ENCODE results near the gene CDC37L1. TPM values are rescaled to one million over a fixed set of nuclear protein-coding genes. Genes with fewer than 3 reads are reported as not detected.

The CDC37L1 gene
- polyA plus RNA-seq, 1 donor (not counting 4 experiments of a cell fraction or from before 2014, with no cell fraction given): 15.5 TPM

DNA sequence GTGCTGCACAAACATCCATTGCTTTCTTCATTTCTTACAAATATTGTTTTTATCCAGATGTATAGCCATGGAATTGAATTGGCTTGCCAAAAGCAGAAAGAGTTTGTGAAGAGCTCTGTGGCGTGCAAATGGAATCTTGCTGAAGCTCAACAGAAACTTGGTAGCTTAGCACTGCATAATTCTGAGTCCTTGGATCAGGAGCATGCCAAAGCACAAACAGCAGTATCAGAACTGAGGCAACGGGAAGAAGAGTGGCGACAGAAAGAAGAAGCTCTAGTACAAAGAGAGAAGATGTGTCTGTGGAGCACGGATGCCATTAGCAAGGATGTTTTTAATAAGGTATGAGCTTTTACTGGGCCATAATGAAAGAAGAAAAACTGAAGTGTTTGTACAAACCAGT is 5.5 kb downstream of the CDC37L1 start:
- no peak for DNase-seq (ENCODE audit: low read depth, low spot score)
- no peak overlapping the region for H3K4me2 ChIP-seq (ENCODE audit: control insufficient read depth, extremely low read depth, insufficient read depth, low read depth, low read length)
- dilution Hi-C loops (cut with MboI; ENCODE audit: extremely low pct_ligation_motif_present, low sequenced_read_pairs): no loop called here

DNA sequence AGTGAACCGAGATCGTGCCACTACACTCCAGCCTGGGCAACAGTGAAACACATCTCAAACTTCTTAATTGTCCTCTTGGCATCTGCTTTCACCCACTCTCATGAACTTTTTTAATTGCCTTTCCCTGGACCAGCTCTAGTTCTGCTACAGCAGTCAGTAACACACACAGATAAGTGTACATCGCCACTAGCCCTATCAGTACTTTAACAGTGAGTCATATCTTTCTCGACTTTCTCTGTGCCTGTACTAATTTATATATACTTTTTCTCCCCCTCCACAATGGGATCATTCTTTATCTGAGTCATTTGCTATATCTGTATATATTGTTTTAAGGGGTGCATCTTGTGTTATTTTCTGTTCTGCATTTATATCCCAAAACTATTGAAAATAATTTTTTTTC is 6.7 kb downstream of the CDC37L1 start:
- Histone ChIP-seq H3K4me3 (ENCODE audit: control insufficient read depth in 2 of 3, extremely low read depth in 1 of 3, insufficient read depth in 2 of 3, low read depth in 1 of 3, low read length in 3 of 3) (no peak overlapping the region), H4K20me1 (ENCODE audit: control insufficient read depth, extremely low read depth, insufficient read depth, low read length) (no peaks in the 10 kb centered on the region), H3K27ac (ENCODE audit: control insufficient read depth, insufficient read depth, low read length) (no peak overlapping the region), H3K9ac (ENCODE audit: control insufficient read depth, extremely low read depth, insufficient read depth, low read length) (no peak overlapping the region), H3K79me2 (ENCODE audit: control insufficient read depth, insufficient read depth, low read length) (peaks cover 25% of the 10 kb centered on the region), H3K4me2 (ENCODE audit: control insufficient read depth, extremely low read depth, insufficient read depth, low read depth, low read length) (no peak overlapping the region), H3K4me1 (ENCODE audit: control insufficient read depth, extremely low read depth, insufficient read depth, low read length) (peaks cover 5% of the 10 kb centered on the region), H2AFZ (ENCODE audit: control insufficient read depth, low read length) (no peak overlapping the region), H3K9me1 (ENCODE audit: control insufficient read depth, extremely low read depth, insufficient read depth, low read length) (no peaks in the 10 kb centered on the region), H3K9me3 (ENCODE audit: control insufficient read depth, low read depth, low read length) (no peaks in the 10 kb centered on the region), H3K36me3 (ENCODE audit: control insufficient read depth in 2 of 2, extremely low read depth in 1 of 2, insufficient read depth in 2 of 2, low read length in 2 of 2) (peaks cover 4 to 7% of the 10 kb centered on the region in 2 experiments), H3K27me3 (ENCODE audit: control insufficient read depth, extremely low read depth, insufficient read depth, low read length) (no peaks in the 10 kb centered on the region)
- dilution Hi-C loops (cut with MboI; ENCODE audit: extremely low pct_ligation_motif_present, low sequenced_read_pairs): no loop called here
- FAIRE-seq (no peak), DNase-seq (ENCODE audit: low read depth, low spot score) (no peak)
- TF ChIP-seq EZH2 (IDR thresholded peaks at IDR 0.05; ENCODE audit: low read length): no peak
- TF ChIP-seq, protein P1, sequence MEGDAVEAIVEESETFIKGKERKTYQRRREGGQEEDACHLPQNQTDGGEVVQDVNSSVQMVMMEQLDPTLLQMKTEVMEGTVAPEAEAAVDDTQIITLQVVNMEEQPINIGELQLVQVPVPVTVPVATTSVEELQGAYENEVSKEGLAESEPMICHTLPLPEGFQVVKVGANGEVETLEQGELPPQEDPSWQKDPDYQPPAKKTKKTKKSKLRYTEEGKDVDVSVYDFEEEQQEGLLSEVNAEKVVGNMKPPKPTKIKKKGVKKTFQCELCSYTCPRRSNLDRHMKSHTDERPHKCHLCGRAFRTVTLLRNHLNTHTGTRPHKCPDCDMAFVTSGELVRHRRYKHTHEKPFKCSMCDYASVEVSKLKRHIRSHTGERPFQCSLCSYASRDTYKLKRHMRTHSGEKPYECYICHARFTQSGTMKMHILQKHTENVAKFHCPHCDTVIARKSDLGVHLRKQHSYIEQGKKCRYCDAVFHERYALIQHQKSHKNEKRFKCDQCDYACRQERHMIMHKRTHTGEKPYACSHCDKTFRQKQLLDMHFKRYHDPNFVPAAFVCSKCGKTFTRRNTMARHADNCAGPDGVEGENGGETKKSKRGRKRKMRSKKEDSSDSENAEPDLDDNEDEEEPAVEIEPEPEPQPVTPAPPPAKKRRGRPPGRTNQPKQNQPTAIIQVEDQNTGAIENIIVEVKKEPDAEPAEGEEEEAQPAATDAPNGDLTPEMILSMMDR (optimal IDR thresholded peaks at IDR 0.05 in 1 of 3, IDR thresholded peaks at IDR 0.05 in 1 of 3, conservative IDR thresholded peaks at IDR 0.05 in 1 of 3; ENCODE audit: extremely low read depth in 1 of 3, insufficient read depth in 2 of 3, low read length in 3 of 3): no peak

More for the DNA sequence above, 5.5 kb downstream of the CDC37L1 start:
- Histone ChIP-seq H3K27ac (ENCODE audit: control insufficient read depth, insufficient read depth, low read length) (no peak overlapping the region), H3K9me1 (ENCODE audit: control insufficient read depth, extremely low read depth, insufficient read depth, low read length) (no peaks in the 10 kb centered on the region), H3K4me3 (ENCODE audit: control insufficient read depth in 2 of 3, extremely low read depth in 1 of 3, insufficient read depth in 2 of 3, low read depth in 1 of 3, low read length in 3 of 3) (no peak overlapping the region), H2AFZ (ENCODE audit: control insufficient read depth, low read length) (no peak overlapping the region), H3K36me3 (ENCODE audit: control insufficient read depth in 2 of 2, extremely low read depth in 1 of 2, insufficient read depth in 2 of 2, low read length in 2 of 2) (peaks cover 2 to 7% of the 10 kb centered on the region in 2 experiments), H3K4me1 (ENCODE audit: control insufficient read depth, extremely low read depth, insufficient read depth, low read length) (peaks cover 9% of the 10 kb centered on the region), H3K9ac (ENCODE audit: control insufficient read depth, extremely low read depth, insufficient read depth, low read length) (no peak overlapping the region), H3K9me3 (ENCODE audit: control insufficient read depth, low read depth, low read length) (no peaks in the 10 kb centered on the region), H3K79me2 (ENCODE audit: control insufficient read depth, insufficient read depth, low read length) (peaks cover 38% of the 10 kb centered on the region), H3K27me3 (ENCODE audit: control insufficient read depth, extremely low read depth, insufficient read depth, low read length) (no peaks in the 10 kb centered on the region), H4K20me1 (ENCODE audit: control insufficient read depth, extremely low read depth, insufficient read depth, low read length) (no peaks in the 10 kb centered on the region)
- FAIRE-seq: no peak
- TF ChIP-seq, protein P1 (optimal IDR thresholded peaks at IDR 0.05 in 1 of 3, IDR thresholded peaks at IDR 0.05 in 1 of 3, conservative IDR thresholded peaks at IDR 0.05 in 1 of 3; ENCODE audit: extremely low read depth in 1 of 3, insufficient read depth in 2 of 3, low read length in 3 of 3): no peak
- no peak for TF ChIP-seq EZH2 (IDR thresholded peaks at IDR 0.05; ENCODE audit: low read length)
